Mucosa of descending colon (tissue), 3 donors: Measurements from ENCODE around the gene HS3ST2. TPM values are rescaled to one million over a fixed set of nuclear protein-coding genes. Genes with fewer than 3 reads are reported as not detected.

Experiments used
- ATAC-seq: fragments of 200-7000 bp; cut with Tn5 transposase; one replicate; pipeline ENCODE4 v1.9.1; 2020; ENCODE audit warnings: mild to moderate bottlenecking, moderate library complexity
- DNase-seq, 3 donors: peaks; one replicate each; pipeline ENCODE4 v3.0.0-alpha.2; 2020
- H3K36me3 ChIP-seq: fragments of 200-600 bp; one replicate; pipeline ENCODE4 v1.8.0; 2021; ENCODE audit warnings: low read depth, mild to moderate bottlenecking
- H3K4me1 ChIP-seq: fragments of 200-600 bp; one replicate; pipeline ENCODE4 v1.8.0; 2021; ENCODE audit warnings: low read depth, mild to moderate bottlenecking
- H3K4me3 ChIP-seq: fragments of 200-600 bp; one replicate; pipeline ENCODE4 v1.8.0; 2021; ENCODE audit warnings: mild to moderate bottlenecking
- H3K9me3 ChIP-seq: fragments of 200-600 bp; one replicate; pipeline ENCODE4 v1.8.0; 2021; ENCODE audit warnings: mild to moderate bottlenecking
- intact Hi-C, 2 donors: fragments of 100-400 bp; cut with DNase I in 1 of 2; cut with micrococcal nuclease in 1 of 2; formaldehyde crosslinking; loops; one replicate each; pipeline versions ENCODE4 v1.11.0 to v1.11.1; 2022; cut with DNase I, micrococcal nuclease
- total RNA-seq, 3 donors: library from RNA; stranded (reverse); fragmentation: NEBNext Ultra II Directional in 2 of 3; extraction: Animal tissue kit (Norgen Biotek cat#: 25700) in 2 of 3; gene quantifications; one replicate each; pipeline versions ENCODE4 v1.2.1 to v1.2.4, GENCODE V29; 2021 to 2023
- TF ChIP-seq, protein P1 (sequence below): fragments of 200-600 bp; IDR thresholded peaks from one replicate; pipeline ENCODE4 v1.8.0; 2022; ENCODE audit warnings: antibody characterized with exemption, mild to moderate bottlenecking
- donor health status: DM: no; HTN: no; CAD: no; lungs with moderate emphysema.
- donor health status: DM: no; HTN: no; CAD: no.
- donor health status: DM: no; HTN: yes; CAD: no.

The HS3ST2 gene
- total RNA-seq, 3 donors from 2014 or later: 0.20 to 1.6 (median 0.24) TPM

DNA sequence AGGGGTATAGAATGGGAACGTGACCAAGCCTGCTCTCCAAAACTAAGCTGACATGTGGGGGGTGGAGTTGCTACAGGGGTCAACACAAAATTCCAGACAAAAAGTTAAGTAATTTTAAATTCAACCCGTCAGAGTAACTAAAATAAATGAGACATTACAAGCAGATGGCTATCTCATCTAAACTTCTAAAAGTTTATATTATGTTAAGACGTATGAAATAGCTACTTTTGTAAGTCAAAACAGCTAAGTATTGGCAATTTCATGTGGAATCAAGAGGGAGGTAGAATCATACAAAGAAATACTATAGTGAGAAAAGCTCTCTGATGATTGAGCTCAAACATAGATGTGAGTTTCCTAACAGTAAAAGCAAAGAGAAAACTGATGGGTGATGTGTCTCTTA lies 113.3 kb downstream of the HS3ST2 start:
- Histone ChIP-seq H3K4me1 (no peaks in the 10 kb centered on the region), H3K36me3 (no peaks in the 10 kb centered on the region), H3K9me3 (no peaks in the 10 kb centered on the region), H3K4me3 (no peak overlapping the region)
- TF ChIP-seq, protein P1, sequence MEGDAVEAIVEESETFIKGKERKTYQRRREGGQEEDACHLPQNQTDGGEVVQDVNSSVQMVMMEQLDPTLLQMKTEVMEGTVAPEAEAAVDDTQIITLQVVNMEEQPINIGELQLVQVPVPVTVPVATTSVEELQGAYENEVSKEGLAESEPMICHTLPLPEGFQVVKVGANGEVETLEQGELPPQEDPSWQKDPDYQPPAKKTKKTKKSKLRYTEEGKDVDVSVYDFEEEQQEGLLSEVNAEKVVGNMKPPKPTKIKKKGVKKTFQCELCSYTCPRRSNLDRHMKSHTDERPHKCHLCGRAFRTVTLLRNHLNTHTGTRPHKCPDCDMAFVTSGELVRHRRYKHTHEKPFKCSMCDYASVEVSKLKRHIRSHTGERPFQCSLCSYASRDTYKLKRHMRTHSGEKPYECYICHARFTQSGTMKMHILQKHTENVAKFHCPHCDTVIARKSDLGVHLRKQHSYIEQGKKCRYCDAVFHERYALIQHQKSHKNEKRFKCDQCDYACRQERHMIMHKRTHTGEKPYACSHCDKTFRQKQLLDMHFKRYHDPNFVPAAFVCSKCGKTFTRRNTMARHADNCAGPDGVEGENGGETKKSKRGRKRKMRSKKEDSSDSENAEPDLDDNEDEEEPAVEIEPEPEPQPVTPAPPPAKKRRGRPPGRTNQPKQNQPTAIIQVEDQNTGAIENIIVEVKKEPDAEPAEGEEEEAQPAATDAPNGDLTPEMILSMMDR: no peak
- intact Hi-C loops: no loop called here
- ATAC-seq: no peak
- no peak for DNase-seq

DNA sequence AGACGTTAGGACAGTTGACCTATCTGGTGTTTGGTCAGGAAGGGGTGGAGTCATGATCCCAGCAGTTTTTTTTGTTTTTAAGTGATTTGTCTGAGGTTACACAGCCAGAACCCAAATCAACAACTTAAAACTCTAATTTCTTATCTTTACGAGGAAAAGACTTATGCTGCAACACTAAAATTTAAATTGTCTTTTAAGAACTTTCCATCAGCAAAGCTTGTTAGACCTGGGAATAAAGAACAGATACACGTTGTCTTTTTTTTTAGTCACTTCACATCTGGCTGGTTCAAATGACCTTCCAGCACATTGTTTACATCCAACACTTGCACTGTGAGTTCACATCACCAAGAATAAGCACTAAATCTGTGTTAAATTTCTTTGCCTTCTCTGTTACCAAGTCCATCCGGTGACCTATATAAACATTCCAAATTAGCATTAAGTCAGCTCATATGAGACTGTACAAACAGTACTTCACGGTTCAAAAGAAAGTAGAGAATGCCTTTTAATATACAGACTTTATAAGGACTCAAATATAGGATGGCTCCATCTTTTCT lies 115.0 kb downstream of the HS3ST2 start:
- H3K36me3 ChIP-seq: no peaks in the 10 kb centered on the region
- DNase-seq: no peak
- H3K4me3 ChIP-seq: no peak overlapping the region
- intact Hi-C loops: no loop called here
- H3K4me1 ChIP-seq: no peaks in the 10 kb centered on the region
- no peak for ATAC-seq
- TF ChIP-seq, protein P1: no peak
- no peaks in the 10 kb centered on the region for H3K9me3 ChIP-seq

DNA sequence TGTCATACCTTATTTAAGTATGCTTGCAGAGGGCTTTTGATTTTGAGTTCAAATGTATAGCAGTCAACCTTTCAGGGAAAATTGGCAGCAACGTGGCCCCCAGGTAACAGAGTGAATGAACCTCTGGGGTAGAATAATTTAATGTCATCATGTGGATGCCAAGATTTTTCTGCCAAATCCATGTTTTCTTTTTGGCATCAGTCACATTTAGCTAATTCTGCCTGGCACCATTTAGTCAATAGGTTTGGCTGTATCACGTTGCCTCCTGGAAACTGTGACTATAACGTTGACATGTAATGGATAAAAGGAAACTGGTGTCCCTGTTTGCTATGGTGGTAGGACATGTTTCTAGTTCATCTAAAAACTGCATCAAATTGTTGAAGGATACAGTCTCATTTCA lies 115.5 kb downstream of the HS3ST2 start:
- DNase-seq (no peak), ATAC-seq (no peak)
- H3K36me3 ChIP-seq: no peaks in the 10 kb centered on the region
- TF ChIP-seq, protein P1: no peak
- no peak overlapping the region for H3K4me3 ChIP-seq
- no peaks in the 10 kb centered on the region for H3K4me1 ChIP-seq
- no peaks in the 10 kb centered on the region for H3K9me3 ChIP-seq
- intact Hi-C loops: no loop called here

DNA sequence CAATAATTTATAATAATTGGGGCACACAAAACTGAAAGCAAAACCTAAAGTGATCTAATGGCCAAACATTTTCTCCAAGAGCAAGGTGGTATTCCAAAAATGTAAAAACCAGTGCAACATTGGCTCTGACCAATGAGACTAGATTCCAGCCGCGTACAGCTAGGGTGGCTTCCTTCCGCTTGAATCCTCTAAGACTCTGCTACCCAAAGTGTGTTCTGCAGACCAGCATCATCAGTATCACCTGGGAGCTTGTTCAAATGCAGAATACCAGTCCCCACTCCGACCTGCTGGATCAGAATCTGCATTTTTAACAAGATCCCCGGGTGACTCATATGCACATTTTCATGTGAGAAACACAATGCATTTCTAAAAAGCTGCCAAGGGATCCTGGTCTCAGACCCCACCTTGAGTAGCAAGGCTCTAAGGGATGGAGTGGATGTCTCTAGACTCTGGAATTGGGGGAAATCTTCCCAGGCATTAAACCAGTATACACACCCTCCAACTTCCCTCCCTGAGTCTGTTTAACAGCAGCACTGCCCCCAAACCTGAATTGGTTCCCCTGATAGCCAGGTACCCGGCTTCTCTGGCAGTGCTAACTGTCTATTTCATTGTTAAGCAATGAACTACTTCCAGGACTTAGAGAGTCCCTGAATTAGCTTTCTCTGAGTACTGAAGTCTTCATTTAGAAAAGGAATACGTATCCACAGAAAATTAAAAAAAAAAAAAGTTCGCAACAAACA lies 118.2 kb downstream of the HS3ST2 start:
- intact Hi-C loops: no loop called here
- TF ChIP-seq, protein P1: no peak
- Histone ChIP-seq H3K4me1 (no peaks in the 10 kb centered on the region), H3K9me3 (no peaks in the 10 kb centered on the region), H3K36me3 (no peaks in the 10 kb centered on the region), H3K4me3 (no peak overlapping the region)
- no peak for DNase-seq
- no peak for ATAC-seq

DNA sequence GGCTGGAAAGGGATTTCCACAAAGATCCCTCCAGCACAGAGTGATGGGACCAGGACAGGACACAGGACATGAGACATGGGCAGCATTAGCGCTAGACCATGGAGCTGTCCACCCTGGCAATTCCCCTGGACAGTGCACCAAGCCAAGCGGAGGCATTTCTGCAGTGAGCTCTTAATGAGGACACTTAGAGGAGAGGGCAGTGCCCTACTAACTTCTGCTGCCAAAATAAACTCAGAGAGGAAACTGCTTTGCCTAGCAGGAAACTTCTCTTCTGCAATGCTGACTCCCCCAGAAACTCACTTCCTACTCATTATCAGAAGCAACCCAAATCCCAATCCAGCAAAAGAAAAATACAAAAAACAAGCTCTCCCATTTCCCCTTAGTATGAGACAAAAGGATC lies 119.2 kb downstream of the HS3ST2 start:
- no peaks in the 10 kb centered on the region for H3K4me1 ChIP-seq
- no peaks in the 10 kb centered on the region for H3K9me3 ChIP-seq
- no peak for ATAC-seq
- H3K36me3 ChIP-seq: no peaks in the 10 kb centered on the region
- TF ChIP-seq, protein P1: no peak
- intact Hi-C loops: no loop called here
- no peak overlapping the region for H3K4me3 ChIP-seq
- no peak for DNase-seq
